GM19467 (cell line): Measurements from ENCODE around the gene FGF1.

Experiments used
- ATAC-seq: cut with Tn5 transposase; IDR thresholded peaks from one replicate; pipeline ENCODE4 v1.9.1; 2021; ENCODE audit warnings: mild to moderate bottlenecking, moderate library complexity; ENCODE audit not compliant: unreplicated experiment

Gene FGF1

DNA sequence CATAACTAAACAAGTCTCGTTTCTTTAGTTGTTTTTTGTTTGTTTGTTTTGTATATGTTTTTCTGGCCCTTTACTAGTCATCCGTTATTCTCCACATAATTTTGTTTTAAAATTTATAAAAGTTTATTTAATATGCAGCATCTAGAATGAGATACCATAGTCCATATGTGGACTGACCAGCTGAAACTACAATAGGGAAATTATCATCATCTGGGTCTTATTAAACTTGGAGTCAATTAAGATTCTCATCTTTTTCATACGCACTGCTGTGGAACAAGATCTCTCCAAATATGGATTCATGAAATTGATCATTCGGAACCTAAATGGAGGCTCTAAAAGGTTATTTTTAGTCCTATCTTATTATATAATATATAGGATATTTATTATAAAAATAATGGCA, 99.3 kb downstream of the FGF1 start:
- ATAC-seq: no peak

DNA sequence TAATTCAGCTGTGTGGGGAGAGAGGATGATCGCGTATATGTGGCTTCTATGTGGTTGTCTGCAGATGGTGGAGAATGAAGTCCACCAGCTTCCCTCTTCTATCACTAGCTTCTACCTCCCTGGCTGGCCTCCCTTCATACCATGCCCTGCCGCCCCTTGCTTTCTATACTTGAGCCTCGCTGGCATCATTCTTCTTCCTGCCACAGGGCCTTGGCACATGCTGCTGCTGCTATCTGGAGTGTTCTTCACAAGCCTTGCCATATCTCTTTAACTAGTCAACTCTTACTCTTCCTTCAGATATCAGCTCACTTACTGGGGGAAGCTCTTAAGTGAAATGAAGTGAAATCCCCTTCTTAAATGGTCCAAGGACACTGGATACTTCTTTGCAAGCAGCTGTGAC, 100.4 kb downstream of the FGF1 start:
- ATAC-seq: no peak

DNA sequence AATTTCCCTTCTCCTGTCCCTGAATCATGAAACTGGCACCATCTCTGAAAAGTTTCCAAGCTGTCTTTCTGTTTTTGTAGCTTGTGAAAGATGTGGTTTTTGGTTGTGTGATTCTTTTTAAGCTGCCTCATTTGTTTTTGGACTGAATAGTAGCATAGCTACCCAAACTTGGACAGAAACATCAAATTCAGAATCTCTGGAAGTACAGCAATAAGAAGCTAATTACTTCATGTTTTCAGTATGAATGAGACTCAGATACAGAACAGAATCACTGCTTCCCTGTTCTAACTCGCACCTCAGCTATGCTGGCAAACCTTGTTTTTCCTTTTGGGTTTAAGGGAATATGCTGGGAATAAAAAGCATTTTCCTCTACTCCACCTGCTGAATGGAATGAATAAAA, 101.0 kb downstream of the FGF1 start:
- ATAC-seq: no peak

DNA sequence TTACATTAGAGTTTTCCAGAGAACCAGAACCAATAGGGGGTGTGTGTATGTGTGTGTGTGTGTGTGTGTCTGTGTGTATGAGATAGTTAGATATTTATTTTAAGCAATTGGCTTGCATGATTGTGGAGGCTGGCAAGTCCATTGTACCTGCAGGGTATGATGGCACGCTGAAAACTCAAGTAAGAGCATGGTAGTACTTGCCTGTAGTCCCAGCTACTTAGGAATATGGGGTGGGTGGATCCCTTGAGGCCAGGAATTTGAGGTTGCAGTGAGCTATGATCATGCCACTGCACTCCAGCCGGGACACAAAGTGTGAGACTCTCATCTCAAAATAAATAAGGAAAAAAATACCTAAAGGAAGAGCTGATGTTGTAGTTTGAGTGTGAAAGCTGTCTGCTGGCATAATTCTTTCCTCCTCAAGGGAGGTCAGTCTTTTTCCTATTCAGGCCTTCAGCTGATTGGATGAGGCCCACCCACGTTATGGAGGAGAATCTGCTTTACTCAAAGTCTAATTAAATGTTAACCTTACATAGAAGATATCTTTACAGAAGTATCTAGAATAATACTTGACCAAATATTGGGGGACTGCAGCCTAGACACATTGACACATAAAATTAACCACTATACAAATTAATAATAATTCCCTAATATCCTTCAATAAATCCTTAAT, 107.6 kb downstream of the FGF1 start:
- no peak for ATAC-seq

DNA sequence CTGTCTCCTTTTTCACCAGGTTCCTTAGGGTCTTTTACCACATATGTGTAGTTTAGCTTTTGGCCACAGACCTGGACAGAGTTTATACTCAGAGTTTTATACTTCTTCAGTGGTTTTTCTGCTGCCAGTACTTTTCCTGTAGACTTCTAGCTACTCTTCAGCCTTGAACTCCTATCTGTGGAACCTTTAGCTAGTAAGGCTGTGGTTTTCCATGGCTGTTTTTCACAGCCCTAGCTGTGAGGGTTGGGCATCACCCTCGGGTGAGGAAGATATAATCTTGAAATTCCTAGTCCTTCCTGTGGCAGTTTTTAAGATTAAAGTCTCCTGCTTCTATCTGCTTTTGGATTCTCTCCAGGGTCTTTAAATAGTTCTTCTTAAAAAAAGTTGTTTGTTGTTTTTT, 109.1 kb downstream of the FGF1 start:
- ATAC-seq: no peak

DNA sequence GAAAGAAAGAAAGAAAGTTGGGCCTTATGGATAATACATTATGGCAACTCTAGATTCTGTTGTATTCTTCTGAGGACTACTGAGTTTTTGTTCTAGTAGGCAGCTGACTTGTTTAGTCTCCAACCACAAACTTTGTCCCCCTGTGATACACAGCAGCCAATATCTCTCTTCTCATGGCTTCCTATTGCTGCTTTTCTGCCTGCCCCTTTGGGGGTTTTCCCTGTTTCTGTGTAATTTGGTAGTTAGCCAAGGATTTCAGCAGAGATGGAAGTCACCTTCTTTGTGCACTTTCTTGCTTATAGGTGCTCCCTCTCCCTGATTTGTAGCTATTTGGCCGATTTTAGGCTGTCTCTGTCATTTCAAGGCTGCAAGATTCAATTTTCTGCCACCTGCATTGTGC, 109.6 kb downstream of the FGF1 start:
- ATAC-seq: no peak

DNA sequence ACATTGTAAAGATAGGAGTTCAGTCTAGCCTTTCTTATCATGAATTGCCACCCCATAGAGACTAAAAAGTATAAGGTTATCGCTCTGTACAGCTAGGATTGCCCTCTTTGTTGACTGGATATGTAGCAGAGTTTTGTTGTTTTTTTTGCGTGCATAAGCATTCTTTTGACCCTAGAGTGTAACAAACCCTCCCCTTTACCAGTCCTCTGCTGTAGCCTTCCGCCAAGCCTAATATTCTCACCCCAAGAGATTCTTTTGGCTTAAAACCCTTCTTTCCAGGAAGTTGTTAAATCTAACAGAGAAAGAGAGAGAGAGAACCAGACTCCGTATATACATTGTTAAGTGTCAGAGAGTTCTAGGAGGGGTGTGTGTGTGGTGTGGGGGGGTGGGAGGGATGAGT, 113.9 kb downstream of the FGF1 start:
- no peak for ATAC-seq

DNA sequence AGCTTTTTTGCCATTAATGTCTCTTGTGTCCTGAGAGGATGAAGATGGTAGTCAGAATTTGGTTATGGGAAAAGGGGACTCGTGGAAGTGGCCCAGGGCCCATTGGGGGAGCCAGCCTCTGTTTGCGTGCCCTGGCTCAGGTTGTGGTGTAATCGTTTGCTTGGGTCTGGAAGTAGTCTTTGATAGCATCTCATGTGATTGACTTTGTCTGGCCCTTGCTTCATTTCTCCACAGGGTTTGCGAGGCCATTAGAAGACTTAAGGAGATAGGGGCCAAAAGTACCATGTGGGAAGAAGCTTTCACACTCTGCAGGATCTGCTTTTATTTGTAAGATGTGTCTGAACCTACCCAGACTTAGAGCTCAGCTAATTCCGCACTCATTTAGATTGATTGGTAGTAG, 114.5 kb downstream of the FGF1 start:
- ATAC-seq: no peak

DNA sequence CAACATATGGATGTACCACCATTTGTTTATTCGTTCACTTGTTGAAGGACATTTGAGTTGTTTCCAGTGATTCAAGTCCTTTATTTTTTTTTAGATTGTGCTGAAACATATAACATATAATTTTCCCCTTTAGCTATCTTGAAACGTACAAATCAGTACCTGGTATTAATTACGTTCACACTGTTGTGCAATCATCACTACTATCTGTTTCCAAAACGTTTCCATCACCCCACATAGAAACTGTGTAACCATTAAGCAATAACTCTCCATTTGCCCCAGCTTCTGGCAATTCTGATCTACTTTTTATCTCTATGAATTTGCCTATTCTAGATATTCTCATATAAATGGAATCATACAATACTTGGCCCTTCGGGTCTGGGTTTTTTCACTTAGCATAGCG, 116.0 kb downstream of the FGF1 start:
- ATAC-seq: no peak

DNA sequence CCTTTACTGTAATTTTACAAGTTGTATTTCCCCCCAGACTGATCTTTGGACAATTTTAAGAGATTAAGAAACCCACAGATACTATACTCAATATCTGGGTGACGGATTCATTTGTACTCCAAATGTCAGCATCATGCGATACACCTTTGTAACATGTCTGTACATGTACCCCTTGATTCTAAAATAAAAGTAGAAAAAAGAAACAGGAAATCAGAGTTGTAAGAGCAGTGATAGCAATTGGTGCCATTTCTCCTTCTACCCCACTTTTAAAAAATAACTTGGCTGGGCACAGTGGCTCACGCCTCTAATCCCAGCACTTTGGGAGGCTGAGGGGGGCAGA, 116.9 kb downstream of the FGF1 start:
- ATAC-seq: no peak

DNA sequence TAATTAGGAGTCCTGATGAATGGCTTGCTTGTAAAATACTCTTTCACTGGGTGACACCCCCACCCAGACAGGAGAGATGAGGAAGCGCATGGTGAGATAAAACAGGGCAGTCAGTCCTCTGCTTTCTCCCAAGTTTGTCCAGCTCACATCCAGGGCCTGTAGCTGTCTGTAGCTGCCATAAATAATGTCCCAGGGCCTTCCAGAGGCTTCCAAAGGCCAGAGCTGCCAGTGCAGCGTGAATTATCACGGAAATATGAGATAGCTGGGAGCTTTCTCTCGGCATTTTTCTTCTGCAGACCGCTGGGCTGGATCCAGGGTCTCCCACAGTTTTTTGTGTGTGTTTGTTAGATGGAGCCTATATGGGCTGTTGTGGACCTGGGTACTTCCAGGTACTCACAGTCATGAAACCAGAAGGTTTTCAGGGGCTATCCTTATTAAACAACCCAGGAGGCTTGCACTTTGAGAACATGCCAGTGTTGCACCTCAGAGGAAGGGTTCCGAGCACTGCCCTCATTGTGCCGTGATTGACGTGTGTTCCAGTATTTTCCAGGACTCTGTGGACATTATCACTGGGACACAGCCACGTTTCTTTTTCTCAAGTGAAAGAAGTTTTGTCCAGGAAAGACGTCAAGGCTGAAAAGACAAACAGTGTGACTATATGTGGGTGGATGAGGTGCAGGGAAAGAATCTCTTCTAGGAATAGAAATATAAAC, 117.5 kb downstream of the FGF1 start:
- ATAC-seq: no peak

DNA sequence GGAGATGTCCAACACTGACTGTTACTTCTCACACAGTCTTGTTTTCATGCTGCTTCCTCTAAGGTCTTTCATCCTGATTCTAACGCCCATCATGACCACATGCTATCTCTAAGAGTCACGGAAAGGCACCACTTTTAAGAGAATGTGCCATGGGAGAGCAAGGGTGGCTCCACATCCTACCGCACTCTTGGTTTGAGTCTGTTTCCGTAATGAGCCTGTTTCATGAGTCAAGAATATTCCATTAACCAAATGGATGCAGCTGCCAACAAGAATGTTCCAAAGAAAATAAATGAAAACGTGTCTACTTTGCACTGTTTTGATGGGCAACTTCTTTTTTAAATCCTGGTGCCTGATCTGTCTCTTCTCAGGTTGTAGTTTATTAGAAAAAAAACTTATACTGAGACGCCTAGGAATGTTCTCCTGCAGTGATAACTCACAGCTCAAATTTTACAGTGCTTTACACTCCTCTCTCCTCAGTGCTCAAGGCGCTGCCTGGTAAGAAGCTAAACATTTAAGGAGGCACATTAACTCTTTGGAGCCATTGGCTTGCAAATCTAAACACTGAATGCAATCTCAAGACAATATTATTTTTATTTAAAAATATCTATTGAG, 124.3 kb downstream of the FGF1 start:
- no peak for ATAC-seq

DNA sequence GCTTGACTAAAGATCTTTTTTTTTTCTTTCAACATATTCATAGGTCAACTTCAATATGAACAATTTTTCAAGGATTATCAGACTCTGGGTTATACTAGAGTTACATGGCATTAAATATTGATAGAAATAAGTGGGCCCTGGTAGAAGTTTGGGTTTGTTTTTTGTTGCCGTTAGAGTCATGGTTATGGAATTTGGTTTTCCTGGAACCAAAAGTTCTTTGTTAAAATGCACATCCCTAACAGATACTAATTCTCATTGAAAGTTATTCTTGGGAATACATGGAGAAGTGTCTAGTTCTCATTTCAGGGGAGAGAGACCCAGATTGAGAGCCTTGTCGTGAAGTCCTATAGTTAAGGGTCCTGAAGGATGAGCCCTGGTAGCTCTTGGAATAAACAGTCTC, 124.9 kb downstream of the FGF1 start:
- ATAC-seq: no peak

DNA sequence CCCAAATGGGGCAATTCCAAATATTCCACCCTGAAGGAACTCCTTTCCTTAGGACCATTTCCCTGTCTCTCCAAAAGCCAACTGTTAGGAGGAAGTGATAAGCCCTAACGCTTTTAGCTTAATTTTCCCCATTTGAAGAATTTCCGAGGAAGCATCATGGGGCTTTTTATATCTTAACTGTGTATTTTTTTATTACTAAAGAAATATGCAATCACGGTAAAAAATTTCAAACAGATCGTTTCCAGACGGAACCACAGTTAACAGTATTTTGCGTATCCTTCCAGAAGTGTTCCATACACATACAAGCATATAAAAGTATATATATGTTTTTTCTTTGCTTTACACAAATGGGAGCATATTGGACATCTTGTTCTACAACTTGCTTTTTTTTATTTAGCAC, 133.8 kb downstream of the FGF1 start:
- ATAC-seq: no peak

DNA sequence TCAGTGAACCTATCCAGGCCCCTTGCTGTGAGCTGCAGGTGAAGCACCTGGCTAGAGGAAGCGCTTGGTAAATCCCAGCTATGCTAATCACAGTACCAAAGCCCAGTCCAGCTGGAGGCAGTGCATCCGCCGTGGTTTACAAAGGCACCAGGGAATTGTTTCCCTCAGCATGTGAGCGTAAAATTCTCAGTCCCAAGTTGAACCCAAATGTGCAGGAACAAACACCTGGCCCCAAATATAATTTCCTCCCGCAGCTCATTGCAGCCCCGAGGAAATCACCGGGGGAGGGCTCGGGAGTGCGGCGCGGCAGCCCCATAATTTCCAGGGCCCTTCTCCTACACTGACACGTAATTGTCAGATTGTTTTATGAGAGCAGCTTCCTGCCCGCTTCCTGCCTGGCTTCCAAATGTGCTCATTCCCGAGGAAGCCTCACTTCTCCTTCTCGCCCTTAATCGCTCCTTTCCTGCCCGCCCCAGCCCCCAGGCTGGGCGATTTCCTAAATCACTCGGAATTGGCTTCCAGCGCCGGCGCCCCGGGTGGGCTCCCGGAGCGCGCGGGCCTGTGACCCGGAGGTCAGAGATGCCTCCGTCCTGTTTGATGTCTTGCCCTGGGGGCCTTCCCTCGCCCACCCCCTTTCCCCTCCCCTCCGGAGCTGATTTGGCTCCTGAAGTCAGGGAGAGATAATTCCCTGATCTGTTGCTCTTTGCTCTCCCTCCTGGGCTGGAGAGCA, 134.4 kb downstream of the FGF1 start:
- ATAC-seq: no peak

DNA sequence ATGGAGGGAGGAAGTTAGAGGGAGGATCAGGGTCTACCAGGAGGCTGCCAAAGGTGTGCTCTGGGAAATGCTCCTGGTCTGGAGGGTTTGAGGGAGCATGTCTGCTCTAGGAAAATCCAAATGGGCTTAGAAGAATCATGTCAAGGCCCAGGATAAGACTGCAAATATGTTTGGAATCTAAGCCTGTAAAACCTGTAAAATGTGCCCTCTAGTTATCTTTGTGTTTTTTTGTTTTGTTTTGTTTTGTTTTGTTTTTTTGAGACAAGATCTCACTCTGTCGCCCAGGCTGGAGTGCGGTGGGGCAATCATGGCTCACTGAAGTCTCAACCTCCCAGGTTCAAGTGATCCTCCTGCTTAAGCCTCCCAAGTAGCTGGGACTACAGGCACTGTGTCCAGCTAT, 135.4 kb downstream of the FGF1 start:
- ATAC-seq: no peak

DNA sequence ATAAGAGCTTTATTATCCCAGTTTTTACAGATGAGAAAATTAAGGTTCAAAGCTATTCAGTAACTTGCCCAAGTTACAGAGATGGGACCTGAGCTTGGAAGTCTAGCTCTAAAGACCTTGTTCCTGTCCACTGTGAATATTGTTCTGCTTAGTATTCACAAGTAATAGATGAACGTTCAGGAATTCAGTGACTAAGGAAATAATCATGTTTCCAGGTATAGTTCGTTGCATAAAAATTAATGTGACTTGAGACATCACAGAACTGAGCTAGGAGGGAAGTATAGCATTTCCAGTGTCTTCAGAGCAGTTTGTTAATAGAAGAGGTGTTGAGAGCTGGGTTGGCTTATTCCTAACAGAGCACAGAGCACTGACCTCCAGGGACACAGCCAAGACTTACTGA, 136.1 kb downstream of the FGF1 start:
- no peak for ATAC-seq

DNA sequence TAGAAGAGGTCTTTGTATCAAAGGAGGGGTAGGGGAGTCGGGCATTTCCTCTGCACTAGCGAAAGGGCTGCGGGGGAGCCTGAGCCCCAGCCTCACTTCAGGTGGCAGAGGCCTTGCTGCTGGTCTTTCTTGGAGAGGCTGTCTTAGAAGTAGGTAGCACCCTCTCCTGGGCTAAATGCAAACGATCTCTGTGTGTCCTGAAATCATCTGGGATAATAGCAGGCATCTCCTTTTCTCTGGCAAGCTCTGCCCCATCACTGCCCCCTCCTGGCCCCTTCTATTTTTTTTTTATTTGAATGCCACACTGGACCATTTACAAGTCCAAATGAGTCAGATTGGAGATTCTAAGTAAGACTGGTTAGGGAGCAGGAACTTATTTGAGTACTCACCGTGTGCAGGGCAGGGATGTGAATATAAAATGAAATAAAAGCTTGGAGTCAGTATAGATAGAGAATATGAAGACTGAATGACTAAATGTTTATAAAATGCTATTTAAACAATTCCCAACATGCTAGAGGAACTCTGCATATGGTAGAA, 137.1 kb downstream of the FGF1 start:
- no peak for ATAC-seq

DNA sequence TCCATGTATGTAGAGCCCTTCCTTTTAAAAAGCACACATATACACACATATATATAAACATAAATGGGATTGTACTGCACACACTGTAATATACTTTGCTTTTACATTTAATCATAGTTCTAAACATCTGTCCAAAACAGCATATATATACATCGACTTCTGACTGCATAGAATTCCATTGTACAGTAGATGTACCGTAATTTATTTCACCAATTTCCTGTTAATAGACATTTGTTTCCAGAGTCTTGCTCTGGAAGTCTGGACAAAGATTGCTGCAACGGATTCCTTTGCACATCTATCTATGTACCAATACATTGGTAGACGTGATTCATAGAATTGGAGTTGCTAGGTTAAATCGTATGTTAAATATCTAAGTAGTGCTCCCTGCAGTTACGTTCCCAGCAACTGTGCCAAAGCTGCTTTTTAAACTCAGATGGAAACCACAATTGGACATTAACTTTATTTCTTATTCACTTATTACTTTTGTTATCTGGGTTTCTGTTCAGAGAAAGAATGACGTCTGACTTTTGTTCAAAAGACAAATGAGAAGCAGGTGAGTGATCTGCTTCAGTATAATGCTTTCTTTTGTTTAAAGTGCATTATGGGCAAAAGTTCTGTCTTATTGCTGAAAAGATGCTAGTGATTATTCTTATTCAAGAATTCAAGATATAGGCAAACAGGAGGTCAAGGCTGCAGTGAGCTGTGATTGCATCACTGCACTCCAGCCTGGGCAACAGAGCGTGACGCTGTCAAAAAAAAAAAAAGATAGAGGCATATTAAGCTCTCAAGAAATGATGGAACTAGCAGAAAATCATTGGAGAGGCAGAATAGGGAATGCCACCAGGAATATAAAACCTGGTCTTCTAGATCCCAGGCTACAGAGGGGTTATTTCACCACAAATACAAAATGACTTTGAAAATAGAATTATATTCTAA, 138.2 kb downstream of the FGF1 start:
- ATAC-seq: no peak

DNA sequence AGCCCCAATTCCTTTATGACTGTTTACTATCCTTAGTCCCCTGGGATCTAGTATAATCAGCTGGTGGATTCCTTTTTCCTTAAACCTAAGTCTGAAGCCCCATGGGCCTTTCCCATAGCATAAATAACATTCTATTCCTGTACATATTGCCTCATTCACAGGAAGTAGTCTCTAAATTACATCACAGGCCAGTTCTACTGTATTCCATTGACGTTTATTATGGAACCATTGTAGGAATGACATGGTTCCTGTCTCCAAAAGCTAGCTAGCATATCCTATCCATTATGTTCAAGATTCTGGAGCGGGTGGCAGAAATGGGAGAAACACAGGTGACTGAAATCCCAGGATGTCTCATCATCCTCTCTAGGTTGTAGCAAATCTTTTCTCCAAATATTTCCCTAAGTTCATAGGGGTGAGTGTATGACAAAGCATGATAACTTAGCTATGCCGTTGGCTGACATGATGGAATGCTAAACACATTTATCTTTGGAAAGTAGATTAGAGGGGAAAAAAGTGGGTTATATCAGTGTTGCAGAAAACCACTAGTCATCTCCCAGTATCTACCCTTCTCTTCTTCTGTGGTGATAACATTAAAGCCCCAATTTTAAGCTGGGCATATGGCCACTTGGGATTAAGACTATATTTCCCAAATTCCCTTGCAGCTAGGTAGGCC, 140.1 kb downstream of the FGF1 start:
- ATAC-seq: no peak
